Activated CD8-positive, alpha-beta memory T cell treated with anti-CD3 and anti-CD28 coated beads, Interleukin-2, amount 10 ng/mL, durations not matched to agents 7 days and 5 days (primary cell): ENCODE measurements around the gene CPLANE2. TPM values are rescaled to one million over a fixed set of nuclear protein-coding genes. Genes with fewer than 3 reads are reported as not detected.
A peak's percentile ranks its signal among the peaks of the same experiment; 100 is the strongest.

Source experiments
- ATAC-seq: fragments of 150-1000 bp; cut with Tn5 transposase; one replicate; pipeline ENCODE4 v1.10.0; 2021; ENCODE audit warnings: moderate library complexity
- CTCF ChIA-PET: fragments of 350-600 bp; sonication (Branson Sonifier 250); formaldehyde crosslinking; loops from one replicate; lab custom pipeline; 2021; ENCODE audit warnings: antibody characterized with exemption; lab: Charles Lee
- DNase-seq: peaks from one replicate; pipeline ENCODE4 v3.0.0-alpha.2; 2020
- H3K27ac Mint-ChIP-seq: one replicate; pipeline ENCODE4 v1.8.0; 2021; ENCODE audit warnings: mild to moderate bottlenecking, mixed read lengths
- H3K27me3 Mint-ChIP-seq: one replicate; pipeline ENCODE4 v1.8.0; 2021; ENCODE audit warnings: mixed read lengths
- H3K36me3 Mint-ChIP-seq: one replicate; pipeline ENCODE4 v1.8.0; 2021; ENCODE audit warnings: mild to moderate bottlenecking, mixed read lengths
- H3K4me1 Mint-ChIP-seq: one replicate; pipeline ENCODE4 v1.8.0; 2021; ENCODE audit warnings: mixed read lengths
- H3K4me3 Mint-ChIP-seq: one replicate; pipeline ENCODE4 v1.8.0; 2021; ENCODE audit warnings: mild to moderate bottlenecking, moderate library complexity, mixed read lengths
- H3K9me3 Mint-ChIP-seq: one replicate; pipeline ENCODE4 v1.8.0; 2022; ENCODE audit warnings: low read depth, mixed read lengths
- total RNA-seq, 2 experiments: library from RNA; stranded (reverse); gene quantifications; one replicate each; pipeline ENCODE4 v1.2.3, GENCODE V29; 2021

Gene CPLANE2, protein sequence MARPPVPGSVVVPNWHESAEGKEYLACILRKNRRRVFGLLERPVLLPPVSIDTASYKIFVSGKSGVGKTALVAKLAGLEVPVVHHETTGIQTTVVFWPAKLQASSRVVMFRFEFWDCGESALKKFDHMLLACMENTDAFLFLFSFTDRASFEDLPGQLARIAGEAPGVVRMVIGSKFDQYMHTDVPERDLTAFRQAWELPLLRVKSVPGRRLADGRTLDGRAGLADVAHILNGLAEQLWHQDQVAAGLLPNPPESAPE
- 1 to 10 TPM; 5.9 to 6.4 TPM for total RNA-seq

DNA sequence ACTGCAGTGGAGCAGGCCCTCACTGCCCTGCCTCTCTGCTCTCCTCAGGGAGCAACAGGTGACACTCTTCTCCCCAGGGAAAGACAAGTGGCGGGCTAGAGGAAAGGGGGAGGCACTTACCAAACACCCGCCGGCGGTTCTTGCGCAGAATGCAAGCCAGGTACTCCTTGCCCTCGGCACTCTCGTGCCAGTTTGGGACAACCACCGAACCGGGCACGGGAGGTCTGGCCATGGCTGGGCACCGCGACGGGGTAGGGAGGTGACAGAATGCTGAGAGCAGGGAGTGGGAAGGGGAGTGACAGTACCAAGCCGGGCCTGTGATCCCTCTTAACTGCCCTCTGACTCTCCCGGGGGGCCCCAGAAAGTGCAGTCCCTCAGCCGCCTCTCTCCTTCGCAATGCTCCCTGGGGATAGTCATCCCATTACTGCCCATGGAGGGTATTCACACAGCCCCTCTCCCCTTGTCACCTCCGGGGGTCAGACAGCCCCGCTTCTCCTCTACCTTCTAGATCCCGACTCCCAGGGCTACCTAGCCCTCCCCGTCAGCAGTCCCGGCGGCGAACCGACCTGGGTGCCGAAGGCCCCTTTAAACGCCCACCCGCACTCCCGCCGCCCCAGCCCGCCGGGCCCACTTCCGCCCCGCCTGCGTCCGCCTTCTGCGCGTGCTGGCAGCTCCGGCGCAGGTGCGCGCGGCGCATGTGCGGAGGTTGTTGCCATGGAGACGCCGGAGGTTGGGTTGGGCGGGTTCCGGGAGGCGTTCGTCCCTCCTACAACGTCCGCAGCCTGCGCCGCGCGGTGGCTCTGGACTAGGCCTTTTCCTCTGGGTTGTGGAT, at the start of gene CPLANE2:
CPLANE2 (minus strand) TSS at position 673 of the 832 bp plus-strand sequence; CDS start at position 232, 441 bp downstream.
- DNase-seq (peak; percentile 97), ATAC-seq (peak; percentile 94)
- Mint-ChIP-seq H3K27me3 (no peaks in the 10 kb centered on the region), H3K4me1 (peaks cover 34% of the 10 kb centered on the region), H3K36me3 (no peaks in the 10 kb centered on the region), H3K27ac (peak within 1 kb of the TSS; percentile 86), H3K9me3 (no peaks in the 10 kb centered on the region), H3K4me3 (peak within 1 kb of the TSS; percentile 79)
- CTCF ChIA-PET = interaction anchor here (1.4 to 4.8 kb wide), 7 partner anchors 8 to 204 kb away, joined by 3 to 24 read pairs (median 11); partner anchors contain the start of gene NECAP2

DNA sequence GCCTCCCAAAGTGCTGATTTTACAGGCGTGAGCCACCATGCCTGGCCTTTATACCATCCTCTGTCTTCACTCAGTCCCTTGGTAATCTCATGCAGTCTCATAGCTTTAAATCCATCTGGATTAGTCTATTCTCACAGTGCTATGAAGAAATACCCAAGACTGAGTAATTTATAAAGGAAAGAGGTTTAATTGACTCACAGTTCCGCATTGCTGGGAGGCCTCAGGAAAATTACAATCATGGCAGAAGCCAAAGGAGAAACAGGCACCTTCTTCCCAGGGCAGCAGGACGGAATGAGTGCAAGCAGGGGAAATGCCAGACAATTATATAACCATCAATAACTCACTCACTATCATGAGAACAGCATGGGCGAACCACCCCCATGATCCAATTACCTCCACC, 49.1 kb upstream of the CPLANE2 start:
- H3K4me1 Mint-ChIP-seq = peaks cover 4% of the 10 kb centered on the region
- no peak for DNase-seq
- H3K9me3 Mint-ChIP-seq = no peaks in the 10 kb centered on the region
- no peak overlapping the region for H3K27ac Mint-ChIP-seq
- CTCF ChIA-PET = no interaction called here
- no peaks in the 10 kb centered on the region for H3K27me3 Mint-ChIP-seq
- no peak overlapping the region for H3K4me3 Mint-ChIP-seq
- H3K36me3 Mint-ChIP-seq = peaks cover 13% of the 10 kb centered on the region
- no peak for ATAC-seq

DNA sequence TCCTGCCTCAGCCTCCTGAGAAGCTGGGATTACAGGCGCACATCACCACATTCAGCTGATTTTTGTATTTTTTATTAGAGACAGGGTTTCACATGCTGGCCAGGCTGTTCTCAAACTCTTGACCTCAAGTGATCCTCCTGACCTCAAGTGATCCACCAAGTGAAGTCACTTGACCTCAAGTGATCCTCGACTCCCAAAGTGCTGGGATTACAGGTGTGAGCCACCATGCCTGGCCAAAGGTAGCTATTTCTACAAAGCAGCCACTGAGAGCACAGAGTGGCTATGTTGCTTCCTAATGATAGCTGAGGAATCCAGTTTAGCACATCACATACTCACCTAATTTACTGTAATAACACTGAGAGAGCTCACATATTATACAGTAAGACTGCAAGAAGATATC, 44.8 kb upstream of the CPLANE2 start:
- DNase-seq (no peak), ATAC-seq (no peak)
- H3K27ac Mint-ChIP-seq = no peak overlapping the region
- CTCF ChIA-PET = interaction anchor here (1.0 kb wide), 1 partner anchor 11 kb away, joined by 4 read pairs; no protein-coding TSS in a partner anchor
- no peak overlapping the region for H3K4me3 Mint-ChIP-seq
- no peaks in the 10 kb centered on the region for H3K27me3 Mint-ChIP-seq
- H3K4me1 Mint-ChIP-seq = peaks cover 3% of the 10 kb centered on the region
- H3K36me3 Mint-ChIP-seq = peaks cover 6% of the 10 kb centered on the region
- no peaks in the 10 kb centered on the region for H3K9me3 Mint-ChIP-seq

DNA sequence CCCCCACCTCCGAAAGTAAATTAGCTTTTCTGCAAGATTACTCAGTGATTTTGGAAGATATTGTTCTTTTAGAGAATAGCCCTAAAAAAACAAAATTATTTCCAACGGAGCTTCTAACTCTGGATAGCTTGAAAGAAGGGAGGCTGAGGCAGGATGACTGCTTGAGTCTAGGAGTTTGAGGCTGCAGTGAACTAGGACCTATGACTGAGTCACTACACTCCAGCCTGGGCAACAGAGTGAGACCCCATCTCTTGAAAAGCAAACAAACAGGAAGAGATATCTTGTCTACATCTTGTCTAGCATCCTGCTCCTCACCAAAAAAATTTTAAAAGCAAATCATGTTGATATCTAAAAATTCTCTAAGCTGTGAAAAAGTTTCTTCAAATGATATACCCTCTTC, 42.2 kb upstream of the CPLANE2 start:
- no peak overlapping the region for H3K27ac Mint-ChIP-seq
- CTCF ChIA-PET = no interaction called here

DNA sequence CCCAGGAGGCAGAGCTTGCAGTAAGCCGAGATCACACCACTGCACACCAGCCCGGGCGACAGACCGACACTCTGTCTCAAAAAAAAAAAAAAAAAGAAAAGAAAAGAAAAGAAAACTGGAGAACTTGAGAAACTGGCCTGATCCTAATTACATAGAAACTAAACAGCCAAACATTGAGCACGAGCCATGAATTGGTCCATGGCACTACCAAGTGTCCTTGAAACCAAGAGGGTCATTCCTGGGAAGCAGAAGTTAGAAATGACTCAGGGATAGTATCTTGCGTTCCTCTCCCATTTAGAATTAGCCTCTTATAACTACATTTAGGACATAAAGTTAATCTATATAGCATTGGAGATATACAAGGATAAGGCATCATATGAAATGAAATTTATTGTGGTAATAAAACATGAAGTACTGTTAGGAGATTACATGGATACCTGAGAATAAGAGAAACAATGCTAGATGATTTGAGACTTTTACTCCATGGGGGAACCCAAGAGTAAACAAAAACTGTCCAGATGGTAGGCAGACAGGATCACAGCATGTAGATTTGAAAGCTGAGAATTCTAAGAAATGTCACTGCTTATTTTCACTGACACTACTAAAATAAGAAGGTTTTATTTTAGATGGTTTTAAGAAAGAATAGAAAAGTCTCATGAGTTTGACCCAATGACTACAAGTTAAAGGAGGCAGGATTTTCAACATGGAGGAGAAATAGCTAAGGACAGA, 39.5 kb upstream of the CPLANE2 start:
- no peak for ATAC-seq
- H3K36me3 Mint-ChIP-seq = peaks cover 1% of the 10 kb centered on the region
- no peak for DNase-seq
- H3K4me1 Mint-ChIP-seq = peaks cover 1% of the 10 kb centered on the region
- no peaks in the 10 kb centered on the region for H3K27me3 Mint-ChIP-seq
- no peaks in the 10 kb centered on the region for H3K9me3 Mint-ChIP-seq
- no peak overlapping the region for H3K4me3 Mint-ChIP-seq
- H3K27ac Mint-ChIP-seq = no peak overlapping the region
- CTCF ChIA-PET = interaction anchor here (1.4 kb wide), 1 partner anchor 30 kb away, joined by 3 read pairs; no protein-coding TSS in a partner anchor

More for the DNA sequence above, 42.2 kb upstream of the CPLANE2 start:
- no peaks in the 10 kb centered on the region for H3K27me3 Mint-ChIP-seq
- H3K4me1 Mint-ChIP-seq = peaks cover 3% of the 10 kb centered on the region
- DNase-seq (no peak), ATAC-seq (no peak)
- H3K36me3 Mint-ChIP-seq = peaks cover 3% of the 10 kb centered on the region
- no peak overlapping the region for H3K4me3 Mint-ChIP-seq
- no peaks in the 10 kb centered on the region for H3K9me3 Mint-ChIP-seq

DNA sequence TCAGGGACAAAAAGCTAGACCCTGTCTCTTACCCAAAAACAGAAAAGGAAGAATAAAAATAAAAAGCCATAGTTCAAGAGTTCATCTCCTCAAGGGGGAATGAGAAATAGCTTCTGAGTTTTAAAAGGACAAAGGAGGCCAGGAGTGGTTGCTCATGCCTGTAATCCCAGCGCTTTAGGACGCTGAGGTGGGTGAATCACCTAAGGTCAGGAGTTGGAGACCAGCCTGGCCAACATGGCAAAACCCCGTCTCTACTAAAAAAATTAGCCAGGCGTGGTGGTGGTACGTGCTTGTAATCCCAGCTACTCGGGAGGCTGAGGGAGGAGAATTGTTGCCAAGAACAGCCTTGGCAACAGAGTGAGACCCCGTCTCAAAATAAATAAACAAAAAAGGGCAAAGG, 38.6 kb upstream of the CPLANE2 start:
- Mint-ChIP-seq H3K36me3 (peaks cover 8% of the 10 kb centered on the region), H3K4me3 (no peak overlapping the region), H3K4me1 (peaks cover 5% of the 10 kb centered on the region), H3K27ac (no peak overlapping the region), H3K9me3 (no peaks in the 10 kb centered on the region), H3K27me3 (no peaks in the 10 kb centered on the region)
- no peak for ATAC-seq
- no peak for DNase-seq
- CTCF ChIA-PET = interaction anchor here (1.4 kb wide), 1 partner anchor 31 kb away, joined by 3 read pairs; no protein-coding TSS in a partner anchor

DNA sequence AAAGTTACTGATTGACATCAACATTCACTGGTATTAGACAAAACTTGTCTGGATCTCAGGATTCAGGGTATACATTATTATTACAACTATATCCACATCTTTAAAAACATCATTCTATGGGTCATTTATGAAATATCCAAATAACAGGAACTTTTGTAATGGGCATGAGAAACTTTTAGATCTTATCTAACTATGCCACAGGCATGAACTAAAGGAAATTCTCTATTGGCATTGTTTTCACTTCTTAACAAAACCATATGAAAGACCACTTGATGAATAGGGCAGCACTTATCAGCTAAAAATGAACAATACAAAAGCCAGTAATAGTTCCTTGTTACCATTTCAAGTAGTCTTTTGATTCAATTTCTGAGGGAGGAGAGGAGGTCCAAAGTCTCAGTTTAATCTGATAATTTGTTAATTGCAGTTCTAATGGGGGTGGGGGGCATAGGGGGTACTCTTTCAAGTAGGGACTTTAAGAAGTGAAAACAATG, 30.8 kb upstream of the CPLANE2 start:
- DNase-seq (no peak), ATAC-seq (no peak)
- Mint-ChIP-seq H3K4me3 (no peak overlapping the region), H3K27me3 (no peaks in the 10 kb centered on the region), H3K4me1 (peaks cover 6% of the 10 kb centered on the region), H3K27ac (no peak overlapping the region), H3K9me3 (no peaks in the 10 kb centered on the region), H3K36me3 (peaks cover 8% of the 10 kb centered on the region)
- CTCF ChIA-PET = no interaction called here

DNA sequence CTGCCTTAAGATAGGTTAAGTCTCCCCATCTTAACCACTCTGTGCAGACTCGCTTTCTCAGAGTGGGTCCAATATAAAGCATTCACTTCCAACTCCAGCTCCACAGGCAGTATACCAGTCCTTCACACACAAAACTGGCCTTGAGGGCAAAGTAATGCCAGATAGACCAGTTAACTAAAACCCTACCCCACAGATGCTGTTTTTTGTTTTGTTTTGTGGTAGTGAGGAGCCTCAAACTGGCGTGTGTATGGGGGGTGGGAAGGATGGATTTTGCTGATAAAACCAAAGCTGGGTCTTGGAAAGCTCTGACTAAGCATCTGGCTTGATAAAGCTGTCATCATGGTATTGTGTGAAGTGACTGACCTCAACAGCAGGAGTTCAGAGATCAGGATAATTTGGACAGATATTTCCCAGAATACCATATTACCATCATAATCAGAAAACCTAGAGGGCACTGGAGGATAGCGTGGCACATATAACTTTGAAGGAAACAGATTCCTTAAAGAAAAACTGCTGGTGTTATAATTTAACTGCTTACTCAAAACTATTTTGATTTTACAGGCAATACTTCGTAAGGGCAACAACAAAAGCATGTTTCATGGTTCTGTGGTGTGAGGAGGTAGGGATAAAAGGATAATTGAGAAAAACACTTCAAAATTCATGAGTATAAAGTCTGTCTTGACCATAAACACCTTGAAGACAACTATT, 29.6 kb upstream of the CPLANE2 start:
- Mint-ChIP-seq H3K27ac (no peak overlapping the region), H3K4me3 (no peak overlapping the region), H3K9me3 (no peaks in the 10 kb centered on the region), H3K36me3 (peaks cover 8% of the 10 kb centered on the region), H3K27me3 (no peaks in the 10 kb centered on the region), H3K4me1 (peaks cover 6% of the 10 kb centered on the region)
- ATAC-seq (no peak), DNase-seq (no peak)
- CTCF ChIA-PET = interaction anchor here (0.9 kb wide), 1 partner anchor 11 kb away, joined by 3 read pairs; no protein-coding TSS in a partner anchor

DNA sequence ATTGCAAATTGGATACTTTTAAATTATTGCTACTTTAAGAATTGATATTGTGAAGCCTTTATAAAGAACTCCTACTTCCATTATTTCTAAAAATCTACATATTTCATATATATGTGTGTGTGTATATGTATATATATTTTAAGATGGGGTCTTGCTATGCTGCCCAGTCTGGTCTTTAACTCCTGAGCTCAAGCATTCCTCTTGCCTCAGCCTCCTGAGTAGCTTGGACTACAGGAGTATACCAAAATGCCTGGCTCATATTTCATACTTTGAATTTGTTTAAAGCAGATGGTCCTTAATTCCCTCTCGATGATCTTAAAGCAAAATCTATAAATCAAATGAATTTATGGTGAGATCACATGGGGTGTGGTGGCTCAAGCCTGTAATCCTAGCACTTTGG, 25.1 kb upstream of the CPLANE2 start:
- Mint-ChIP-seq H3K36me3 (no peaks in the 10 kb centered on the region), H3K9me3 (no peaks in the 10 kb centered on the region), H3K27ac (no peak overlapping the region), H3K27me3 (no peaks in the 10 kb centered on the region), H3K4me3 (no peak overlapping the region), H3K4me1 (no peaks in the 10 kb centered on the region)
- ATAC-seq (no peak), DNase-seq (no peak)
- CTCF ChIA-PET = no interaction called here

DNA sequence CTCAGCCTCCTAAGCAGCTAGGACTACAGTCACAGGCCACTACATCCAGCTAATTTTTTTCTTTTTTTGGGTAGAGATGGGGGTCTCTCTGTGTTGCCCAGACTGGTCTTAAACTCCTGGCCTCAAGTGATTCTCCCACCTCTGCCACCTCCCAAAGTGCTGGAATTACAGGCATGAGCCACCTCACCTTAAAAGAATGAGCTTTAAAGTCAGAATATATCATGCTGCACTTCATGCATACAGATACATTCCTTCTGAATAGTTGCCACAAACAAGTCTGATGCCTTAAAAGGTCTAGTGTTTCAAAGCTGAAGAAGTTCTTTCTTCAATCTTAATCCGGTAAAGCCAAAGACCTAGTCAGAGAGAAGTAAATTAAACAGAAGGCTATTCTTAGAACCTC, 23.8 kb upstream of the CPLANE2 start:
- no peaks in the 10 kb centered on the region for H3K36me3 Mint-ChIP-seq
- ATAC-seq (no peak), DNase-seq (no peak)
- H3K4me3 Mint-ChIP-seq = no peak overlapping the region
- H3K9me3 Mint-ChIP-seq = no peaks in the 10 kb centered on the region
- H3K4me1 Mint-ChIP-seq = no peaks in the 10 kb centered on the region
- H3K27me3 Mint-ChIP-seq = no peaks in the 10 kb centered on the region
- CTCF ChIA-PET = interaction anchor here (0.5 kb wide), 1 partner anchor 446 kb away, joined by 4 read pairs; no protein-coding TSS in a partner anchor
- no peak overlapping the region for H3K27ac Mint-ChIP-seq

DNA sequence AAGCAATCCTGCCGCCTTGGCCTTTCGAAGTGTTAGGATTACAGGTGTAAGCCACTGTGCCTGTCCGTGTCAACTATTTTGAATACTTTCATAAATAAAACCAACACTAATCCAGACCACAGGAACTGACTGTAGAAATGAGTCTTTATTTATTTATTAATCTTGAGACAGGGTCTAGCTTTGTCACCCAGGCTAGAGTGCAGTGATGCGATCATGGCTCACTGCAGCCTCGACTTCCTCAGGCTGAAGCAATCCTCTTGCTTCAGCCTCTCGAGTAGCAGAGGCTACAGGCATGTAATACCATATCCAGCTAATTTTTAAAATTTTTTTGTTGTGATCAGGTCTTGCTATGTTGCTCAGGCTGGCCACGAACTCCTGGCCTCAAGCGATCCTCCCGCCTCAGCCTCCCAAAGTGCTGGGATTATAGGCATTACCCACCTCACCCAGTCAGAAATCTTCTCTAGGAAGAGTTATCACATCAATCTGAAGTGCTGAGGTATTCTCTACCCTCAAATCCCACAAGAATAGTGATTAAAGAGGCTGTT, 21.7 kb upstream of the CPLANE2 start:
- H3K27ac Mint-ChIP-seq = no peak overlapping the region
- no peaks in the 10 kb centered on the region for H3K27me3 Mint-ChIP-seq
- H3K4me3 Mint-ChIP-seq = no peak overlapping the region
- H3K36me3 Mint-ChIP-seq = peaks cover 5% of the 10 kb centered on the region
- CTCF ChIA-PET = interaction anchor here (1.0 to 1.9 kb wide), 3 partner anchors 9 to 180 kb away, joined by 3 to 4 read pairs (median 4); no protein-coding TSS in a partner anchor
- no peaks in the 10 kb centered on the region for H3K9me3 Mint-ChIP-seq
- peaks cover 7% of the 10 kb centered on the region for H3K4me1 Mint-ChIP-seq
- DNase-seq = no peak
- no peak for ATAC-seq

DNA sequence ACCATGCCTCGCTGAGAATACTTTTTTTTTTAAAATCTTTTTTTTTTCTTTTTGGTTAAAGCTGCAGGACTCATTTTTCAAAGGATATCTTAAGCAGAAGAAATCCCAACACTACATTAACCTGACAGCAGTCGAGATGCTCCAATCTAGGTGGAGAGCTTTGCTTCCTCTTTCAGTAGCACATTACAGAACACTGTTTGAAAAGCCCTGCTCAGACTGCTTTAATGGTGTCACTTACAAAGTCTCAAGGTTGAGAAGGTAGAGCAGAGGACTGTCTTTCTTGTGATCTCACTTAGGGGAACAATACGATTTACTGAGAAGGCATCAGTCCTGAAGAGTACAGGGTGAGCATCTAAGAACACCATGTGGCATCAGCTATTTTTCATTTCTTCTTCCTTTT, 21.0 kb upstream of the CPLANE2 start:
- Mint-ChIP-seq H3K9me3 (no peaks in the 10 kb centered on the region), H3K4me3 (no peak overlapping the region), H3K27me3 (no peaks in the 10 kb centered on the region), H3K36me3 (peaks cover 5% of the 10 kb centered on the region), H3K27ac (no peak overlapping the region), H3K4me1 (peaks cover 7% of the 10 kb centered on the region)
- ATAC-seq (no peak), DNase-seq (no peak)
- CTCF ChIA-PET = interaction anchor here (1.0 to 1.9 kb wide), 3 partner anchors 8 to 179 kb away, joined by 3 to 4 read pairs (median 4); no protein-coding TSS in a partner anchor
